ENCODE measurements around the gene P3H1. TPM values are rescaled to one million over a fixed set of nuclear protein-coding genes. Genes with fewer than 3 reads are reported as not detected.
"Not testable (repeated sequence)": the region's sequence is repeated elsewhere in the genome, so short reads cannot be mapped to it uniquely, and the experiment has no call there.

Gene P3H1
- total RNA-seq, 1 donor from 2014 or later: 38.1 TPM

DNA sequence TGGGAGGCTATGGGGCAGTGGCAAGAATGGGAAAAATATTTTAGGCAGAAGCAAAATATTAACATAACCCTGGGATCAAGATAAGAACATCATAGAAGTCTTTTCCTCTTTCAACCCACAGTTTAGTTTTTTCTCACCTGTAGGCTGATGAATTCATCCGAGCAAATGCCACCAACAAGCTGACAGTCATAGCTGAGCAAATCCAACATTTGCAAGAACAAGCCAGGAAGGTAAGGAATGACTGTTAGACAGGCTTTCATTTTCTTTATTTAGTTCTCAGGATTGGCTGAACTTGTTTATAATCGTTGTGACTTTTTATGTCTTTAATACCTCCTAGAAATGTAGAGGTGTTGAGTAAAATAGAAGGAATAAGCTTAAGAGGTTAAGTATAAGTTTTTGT, 6.6 kb upstream of the P3H1 start:
- intact Hi-C loops (cut with micrococcal nuclease): no loop called here

DNA sequence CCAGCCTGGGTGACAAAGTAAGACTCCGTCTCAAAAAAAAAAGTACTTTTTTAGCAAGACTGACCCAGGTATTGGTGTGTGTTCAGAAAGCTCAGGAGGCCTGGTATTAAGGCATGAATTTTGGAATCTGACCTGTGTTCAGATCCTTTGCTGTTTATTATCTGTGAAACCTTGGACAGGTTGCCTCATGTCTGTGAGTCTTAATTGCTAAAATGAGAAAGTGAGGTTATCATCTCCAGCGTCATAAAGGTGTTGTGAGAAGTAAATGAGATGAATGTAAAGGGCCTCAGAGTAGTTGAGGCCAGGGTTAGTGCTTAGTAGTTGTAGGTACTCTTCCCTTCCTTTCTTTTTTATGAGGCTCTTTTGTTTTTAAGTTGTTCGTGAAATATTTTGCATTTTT, 3.0 kb upstream of the P3H1 start:
- intact Hi-C loops (cut with micrococcal nuclease): loop anchor here (5.0 kb wide), 1 partner anchor 152 kb away; no protein-coding TSS in a partner anchor

DNA sequence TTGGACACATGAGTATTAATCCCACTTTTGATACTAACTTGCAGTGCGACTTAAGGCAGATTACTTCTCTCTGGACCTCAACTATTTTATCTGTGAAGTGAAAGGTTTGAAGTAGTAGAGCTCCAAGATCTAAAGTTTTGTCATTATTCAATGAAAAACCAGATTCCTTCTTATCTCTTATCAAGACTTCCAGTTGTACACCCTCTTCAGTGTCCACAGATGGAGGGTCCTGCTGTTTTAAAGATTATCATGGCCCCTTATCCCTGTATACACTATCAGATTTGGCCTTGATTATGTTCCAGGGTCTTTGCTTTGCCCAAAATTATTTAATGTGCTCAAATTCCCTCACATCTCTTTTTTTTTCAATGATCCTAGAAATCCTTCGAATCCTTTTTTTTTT, 1.3 kb upstream of the P3H1 start:
- intact Hi-C loops (cut with micrococcal nuclease): loop anchor here (5.0 kb wide), 1 partner anchor 154 kb away; no protein-coding TSS in a partner anchor

DNA sequence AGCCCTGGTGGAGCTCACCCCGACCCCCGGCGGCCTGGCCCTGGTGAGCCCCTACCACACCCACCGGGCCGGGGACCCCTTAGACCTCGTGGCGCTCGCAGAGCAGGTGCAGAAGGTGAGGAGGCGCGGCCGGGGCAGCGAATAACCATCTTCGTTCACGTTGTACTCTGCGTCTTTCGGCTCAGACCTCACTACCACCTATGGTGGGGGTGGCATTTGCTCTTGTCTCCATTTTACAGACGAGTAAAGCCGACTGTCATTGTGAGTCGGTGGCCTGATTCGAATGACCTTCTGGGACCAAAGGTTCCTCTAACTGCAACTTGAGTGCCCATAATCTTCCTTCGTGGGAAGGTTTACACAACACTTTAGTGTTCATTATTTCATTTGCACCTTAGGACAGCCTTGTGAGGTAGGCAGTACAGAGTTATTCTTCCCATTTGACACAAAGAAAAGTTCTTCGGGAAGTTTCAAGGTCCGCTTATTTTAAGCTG, 727 bp upstream of the P3H1 start:
- intact Hi-C loops (cut with micrococcal nuclease): loop anchor here (1.0 to 5.0 kb wide), 9 partner anchors 49 to 433 kb away; partner anchors contain the start of genes CCDC30, CFAP57, EBNA1BP2 and ERMAP

DNA sequence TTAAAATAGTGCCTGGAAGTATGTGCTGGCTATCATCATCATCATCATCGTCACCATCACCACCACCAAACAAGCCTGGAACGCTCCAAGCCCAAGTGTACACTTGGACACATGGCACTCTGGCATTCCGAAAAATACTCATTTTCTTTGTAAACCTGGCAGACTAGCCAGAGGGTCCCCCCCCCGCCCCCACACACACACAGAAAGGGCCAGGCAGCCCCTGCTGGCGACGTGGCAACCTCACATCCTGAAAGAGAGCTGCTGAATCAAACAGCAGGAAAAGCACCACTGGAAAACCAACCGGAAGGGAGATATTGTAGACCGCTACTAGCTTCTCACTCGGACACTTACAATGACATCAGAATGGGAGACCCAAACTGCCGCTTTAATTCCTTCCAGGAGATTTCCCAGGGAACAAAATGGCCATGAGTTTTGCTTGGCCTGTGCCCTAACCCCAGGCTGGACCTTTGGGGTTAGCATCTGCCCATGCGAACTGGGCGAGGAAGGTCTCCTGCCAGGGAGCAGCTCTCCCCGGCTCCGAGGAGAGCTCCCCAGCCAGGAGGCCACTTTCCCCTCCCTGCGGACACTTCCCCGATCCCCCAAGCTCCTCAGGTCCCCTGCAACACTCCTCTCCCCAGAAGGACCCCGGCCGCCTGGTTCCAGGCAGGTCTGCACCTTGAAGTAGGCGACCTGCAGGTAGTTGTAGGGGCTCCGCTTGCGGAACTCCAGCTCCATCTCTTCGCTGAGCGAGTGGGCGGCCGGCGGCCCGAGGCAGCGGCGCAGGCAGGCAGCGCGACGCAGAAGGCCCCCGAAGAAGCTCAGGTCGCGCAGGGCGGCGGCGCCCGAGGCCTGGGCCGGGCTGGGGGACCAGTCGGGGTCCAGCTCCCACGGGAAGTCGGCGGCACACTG, 742 bp downstream of the P3H1 start:
- intact Hi-C loops (cut with micrococcal nuclease): loop anchor here (2.0 to 5.0 kb wide), 7 partner anchors 51 to 431 kb away; partner anchors contain the start of genes CCDC30, ERMAP, FOXJ3 and PPIH

DNA sequence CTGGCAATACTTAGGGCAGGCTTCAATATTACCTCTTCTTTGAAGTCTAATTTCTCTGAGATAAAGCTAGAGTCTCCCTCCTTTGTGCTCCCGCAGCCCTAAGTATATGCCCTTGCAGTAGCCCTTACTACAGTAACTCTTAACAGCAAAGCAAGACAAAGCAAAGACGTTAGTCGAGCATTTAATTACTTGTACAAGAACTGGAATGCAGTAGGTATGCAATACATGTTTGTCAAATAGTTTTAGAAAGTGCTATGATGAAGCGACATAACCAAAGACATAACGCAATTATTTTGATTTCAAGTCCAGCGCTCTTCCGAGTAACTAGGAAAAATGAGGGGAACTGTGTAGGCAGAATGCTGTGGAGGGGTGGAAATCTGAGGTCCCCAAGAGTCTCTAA, 1.6 kb downstream of the P3H1 start:
- intact Hi-C loops (cut with micrococcal nuclease): loop anchor here (5.0 kb wide), 1 partner anchor 157 kb away; no protein-coding TSS in a partner anchor

DNA sequence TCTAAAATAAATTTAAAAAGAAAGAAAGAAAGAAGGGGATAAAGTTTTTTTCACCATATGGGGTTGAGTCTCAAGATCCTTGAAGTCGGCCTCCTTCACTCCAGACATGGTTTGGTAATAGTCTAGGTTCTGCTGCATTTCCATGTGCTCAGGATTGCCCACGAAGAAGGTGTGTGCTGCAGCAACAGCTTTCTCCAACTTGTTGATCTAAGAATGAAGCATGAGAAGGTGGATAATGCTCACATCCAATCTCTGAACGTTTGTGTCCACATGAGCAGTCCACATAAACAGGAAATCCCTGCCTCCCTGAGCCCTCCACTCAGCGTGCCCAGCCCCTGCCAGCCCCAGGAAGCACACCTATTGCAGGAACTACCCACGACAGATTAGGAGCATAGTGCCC, 4.6 kb downstream of the P3H1 start:
- intact Hi-C loops (cut with micrococcal nuclease): no loop called here

DNA sequence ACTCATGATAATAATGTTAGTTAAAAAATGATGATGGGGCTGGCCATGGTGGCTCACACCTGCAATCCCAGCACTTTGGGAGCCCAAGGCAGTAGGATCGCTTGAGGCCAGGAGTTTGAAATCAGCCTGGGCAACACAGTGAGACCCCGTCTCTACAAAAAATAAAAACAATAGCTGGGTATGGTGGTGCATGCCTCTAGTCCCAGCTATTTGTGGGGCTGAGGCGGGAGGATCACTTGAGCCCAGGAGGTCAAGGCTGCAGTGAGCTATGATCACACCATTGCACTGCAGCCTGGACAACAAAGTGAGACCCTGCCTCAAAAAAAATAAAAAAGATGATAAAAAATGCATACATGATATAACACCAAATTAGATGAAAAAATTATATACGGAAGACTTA, 5.3 kb downstream of the P3H1 start:
- intact Hi-C loops (cut with micrococcal nuclease): no loop called here

DNA sequence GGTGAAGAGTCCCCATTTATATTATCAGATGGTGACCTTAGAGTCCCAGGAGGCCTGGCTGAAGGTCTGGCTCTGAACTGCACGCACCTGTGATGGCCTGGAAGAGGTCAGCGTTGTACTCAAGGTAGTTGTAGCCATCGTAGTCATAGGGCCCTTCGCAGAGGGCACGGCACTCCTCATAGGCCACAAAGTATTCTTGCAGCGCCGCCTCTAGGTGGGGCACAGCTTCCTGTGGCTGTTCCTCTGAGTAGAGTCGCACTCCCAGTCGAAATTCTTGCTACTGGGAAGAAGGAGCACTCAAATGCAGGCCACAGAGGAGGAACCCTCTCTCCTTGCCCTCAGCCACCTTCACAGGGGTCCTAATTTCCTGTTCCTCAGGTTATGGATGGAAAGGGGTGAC, 7.7 kb downstream of the P3H1 start:
- intact Hi-C loops (cut with micrococcal nuclease): no loop called here

DNA sequence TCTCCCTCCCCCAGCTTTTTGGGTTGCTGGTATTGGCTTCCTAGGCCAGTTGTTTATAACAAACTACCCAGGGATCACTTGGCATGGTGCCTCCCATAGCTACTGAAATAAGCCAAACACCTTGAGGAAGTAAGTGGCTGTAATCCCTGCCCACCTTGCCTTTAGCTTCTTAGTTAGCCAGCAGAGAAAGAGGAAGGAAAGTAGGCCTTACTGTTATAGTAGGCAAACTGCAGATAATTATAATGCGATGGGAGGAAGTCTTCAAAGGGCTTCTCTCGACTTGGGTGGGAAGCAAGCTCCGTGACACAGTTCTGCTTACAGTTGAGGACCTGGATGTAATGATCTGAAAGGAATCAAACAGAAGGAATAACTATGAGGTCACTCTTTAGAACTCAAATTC, 8.2 kb downstream of the P3H1 start:
- intact Hi-C loops (cut with micrococcal nuclease): no loop called here

DNA sequence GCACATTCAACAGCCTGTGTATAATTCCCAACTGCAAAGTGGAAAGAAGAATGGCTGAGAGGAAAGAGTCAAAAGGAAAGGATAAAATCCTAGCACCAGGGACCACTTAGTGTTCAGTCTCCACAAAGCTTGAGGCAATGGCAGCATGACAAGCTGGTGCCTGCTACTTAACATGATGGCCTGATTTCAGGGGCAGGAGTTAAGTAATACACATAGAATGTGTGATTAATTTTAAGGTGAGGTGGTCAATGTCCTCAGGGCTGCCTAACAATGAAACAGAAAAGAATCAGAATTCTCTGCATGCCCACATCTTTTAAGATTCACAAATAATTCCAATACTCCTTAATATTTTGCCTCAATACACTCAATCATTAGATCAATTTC, 8.9 kb downstream of the P3H1 start:
- intact Hi-C loops (cut with micrococcal nuclease): no loop called here

DNA sequence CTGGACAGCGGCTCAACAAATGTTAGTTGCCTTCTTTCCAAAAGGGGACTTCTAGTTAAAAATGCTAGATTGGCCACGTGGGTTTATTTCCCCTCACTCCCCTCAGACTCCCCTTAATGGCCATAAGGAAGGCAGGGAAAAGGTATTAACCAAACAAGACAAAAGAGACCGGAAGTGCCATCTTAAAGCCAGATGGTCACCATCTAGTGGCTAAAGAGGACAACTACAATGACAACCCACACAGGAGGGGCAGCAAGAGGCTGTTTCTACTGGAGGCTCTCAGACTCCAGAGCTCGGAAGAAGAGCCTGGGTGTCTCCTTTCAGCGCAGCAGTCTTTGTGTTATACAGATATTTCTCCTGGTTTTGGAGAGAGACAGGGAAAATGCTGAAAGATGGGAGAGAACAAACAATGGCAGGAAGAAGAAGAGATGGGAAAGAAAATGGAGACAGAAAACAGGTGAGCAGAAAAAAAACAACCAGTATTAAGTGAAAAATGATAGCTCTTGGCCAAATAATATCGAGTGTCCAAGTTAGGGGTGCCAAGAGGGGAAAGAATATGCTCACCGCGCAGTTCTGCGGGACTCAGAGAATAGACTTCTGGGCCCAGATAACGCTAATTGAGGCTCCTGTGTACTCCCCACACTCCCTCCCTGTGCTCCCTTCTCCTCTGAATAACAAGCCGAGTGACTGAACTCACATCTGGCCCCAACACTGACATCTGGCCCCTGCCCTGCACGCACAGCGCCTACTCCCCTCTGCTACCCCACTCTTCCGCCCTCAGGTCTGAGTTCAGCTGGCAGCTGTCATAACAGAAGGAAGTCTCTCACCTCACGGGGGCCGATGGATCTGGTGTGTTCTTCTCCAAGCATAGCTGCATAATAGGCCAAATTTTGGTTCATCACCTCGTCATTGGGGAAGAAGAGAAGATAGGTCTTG, 9.6 kb downstream of the P3H1 start:
- intact Hi-C loops (cut with micrococcal nuclease): no loop called here

DNA sequence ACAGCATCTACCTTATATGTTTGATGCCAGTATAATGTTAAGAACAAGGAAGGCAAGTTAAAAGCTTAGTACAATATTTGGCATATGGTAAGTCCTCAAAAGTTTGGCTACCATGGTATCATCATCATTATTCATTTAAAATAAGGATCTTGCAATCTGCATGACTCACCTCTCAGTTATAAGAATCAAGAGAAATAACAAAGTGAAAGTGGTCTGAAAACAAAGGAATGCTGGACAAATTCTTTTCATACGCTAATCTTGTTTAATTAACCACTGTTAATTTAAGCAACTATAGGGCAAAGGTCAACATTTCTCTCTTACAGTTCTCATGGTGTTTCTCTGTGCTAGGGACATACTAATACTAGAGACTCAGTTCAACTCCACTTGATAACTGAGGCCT, 13.8 kb downstream of the P3H1 start:
- intact Hi-C loops (cut with micrococcal nuclease): no loop called here

DNA sequence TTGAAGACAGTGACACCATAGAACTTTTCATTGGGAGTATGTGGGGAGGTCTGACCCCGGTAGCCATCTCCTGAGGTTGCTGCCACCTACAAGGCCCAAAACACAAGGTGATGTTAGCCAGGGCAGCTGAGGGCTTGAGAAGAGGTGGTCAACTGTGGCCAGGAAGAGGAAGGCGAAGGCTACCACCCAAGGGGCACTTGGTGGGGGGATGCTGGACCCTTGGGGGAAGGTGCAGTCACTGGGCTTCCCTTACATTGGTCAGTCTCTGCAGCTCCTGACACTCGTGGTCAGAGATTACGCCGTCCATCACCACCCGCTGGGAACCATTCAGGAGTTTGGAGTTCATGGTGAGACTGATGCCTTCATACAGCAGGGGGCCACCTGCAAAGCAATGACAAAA, 14.5 kb downstream of the P3H1 start:
- intact Hi-C loops (cut with micrococcal nuclease): no loop called here

DNA sequence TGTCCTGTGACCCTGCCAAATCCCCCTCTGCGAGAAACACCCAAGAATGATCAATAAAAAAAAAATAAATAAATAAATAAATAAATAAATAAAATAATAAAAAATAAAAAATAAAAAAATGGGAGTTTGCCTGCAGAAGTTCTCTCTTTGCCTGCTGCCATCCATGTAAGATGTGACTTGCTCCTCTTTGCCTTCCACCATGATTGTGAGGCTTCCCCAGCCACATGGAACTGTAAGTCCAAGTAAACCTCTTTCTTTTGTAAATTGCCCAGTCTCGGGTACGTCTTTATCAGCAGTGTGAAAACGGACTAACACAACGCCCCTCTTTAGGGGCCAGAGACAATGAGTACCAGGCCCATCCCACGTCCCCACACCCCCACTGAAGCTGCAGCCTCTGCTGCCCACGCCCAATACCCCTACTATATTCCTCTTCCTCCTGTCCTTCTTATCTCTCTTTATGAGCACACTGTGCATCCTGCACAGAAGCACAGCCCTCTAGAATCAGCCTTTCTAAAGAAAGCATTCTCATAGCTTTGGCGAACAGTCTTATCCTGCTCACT, 15.2 kb downstream of the P3H1 start:
- intact Hi-C loops (cut with micrococcal nuclease): not testable (repeated sequence)

DNA sequence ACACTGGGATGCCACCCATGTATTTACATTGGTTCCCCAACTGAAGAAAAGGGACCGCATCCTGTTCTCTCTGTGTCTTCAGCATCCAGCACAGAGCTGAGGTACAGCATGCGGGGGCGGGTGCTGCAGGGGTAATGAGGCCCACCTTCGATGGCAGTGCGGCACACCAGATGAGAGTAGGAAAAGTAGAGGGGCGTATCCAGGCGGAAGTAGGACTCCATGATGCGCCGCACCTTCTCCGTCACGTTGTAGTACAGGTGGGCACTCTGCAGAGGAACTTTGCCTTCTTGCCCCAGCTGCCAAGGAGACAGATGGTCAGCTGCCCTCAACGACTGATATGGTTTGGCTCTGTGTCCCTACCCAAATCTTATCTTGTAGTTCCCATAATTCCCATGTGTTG, 16.8 kb downstream of the P3H1 start:
- intact Hi-C loops (cut with micrococcal nuclease): no loop called here

DNA sequence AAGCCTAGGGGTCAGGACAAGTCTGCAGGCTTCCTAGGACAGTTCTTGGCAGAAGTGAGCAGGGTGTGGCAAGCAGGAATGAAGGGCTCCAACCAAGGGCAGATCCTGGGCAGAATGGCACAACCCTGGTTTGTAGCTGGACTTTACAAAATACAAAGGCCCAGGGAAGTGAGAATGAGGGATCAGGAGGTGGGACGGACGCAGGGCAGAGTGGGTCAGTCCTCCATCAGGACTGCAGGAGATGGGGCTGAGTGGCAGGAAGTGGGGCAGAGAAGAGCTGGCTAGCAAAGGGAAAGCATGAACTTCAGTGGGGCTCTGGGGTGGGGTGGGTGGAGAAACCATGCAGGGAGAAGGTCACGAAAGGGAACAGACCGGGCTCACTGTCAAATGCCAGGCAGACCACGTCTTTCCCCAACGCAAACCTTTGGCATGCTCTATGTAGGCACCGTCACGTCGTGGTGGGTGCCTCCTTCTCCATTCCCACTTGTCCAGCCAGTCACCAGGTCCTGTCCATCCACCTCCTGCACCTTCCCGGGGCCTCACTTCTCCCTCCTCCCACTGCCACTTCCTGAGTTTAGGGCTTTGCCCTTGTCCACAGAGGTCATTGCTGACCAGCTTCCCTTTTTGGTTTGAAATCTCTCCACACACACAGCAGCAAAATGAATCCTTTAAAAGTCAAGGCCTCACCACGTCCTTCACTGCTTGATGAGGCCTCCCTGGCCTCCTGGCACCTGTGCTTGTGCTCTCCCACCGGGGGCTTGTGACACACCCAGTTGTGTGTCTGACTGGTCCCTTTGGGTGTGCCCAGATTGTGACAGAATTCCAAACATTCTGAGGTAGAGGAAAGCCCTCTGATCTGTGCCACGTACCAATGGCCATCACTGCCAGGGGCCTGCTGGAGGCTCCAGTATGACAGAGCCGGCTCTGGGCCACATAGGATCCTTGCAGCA, 18.1 kb downstream of the P3H1 start:
- intact Hi-C loops (cut with micrococcal nuclease): no loop called here

DNA sequence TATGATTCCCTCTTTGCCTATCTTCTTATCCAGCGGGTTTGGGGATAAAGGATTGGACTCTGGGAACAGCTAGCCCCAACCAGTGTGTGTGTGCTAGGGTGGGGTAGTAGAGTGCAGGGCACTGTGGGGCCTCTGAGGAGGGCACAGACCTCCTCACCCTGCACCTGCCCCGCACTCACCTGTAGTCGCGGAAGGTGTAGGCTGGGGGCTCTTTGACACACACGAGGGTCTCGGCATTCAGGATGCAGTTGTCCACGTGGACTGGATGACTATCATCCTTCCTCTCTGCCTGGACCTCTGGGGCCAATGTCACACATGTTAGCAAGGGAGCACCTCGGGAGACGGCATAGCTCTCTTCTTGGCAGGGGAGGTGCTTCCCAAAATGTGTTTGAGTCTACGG, 18.8 kb downstream of the P3H1 start:
- intact Hi-C loops (cut with micrococcal nuclease): no loop called here

DNA sequence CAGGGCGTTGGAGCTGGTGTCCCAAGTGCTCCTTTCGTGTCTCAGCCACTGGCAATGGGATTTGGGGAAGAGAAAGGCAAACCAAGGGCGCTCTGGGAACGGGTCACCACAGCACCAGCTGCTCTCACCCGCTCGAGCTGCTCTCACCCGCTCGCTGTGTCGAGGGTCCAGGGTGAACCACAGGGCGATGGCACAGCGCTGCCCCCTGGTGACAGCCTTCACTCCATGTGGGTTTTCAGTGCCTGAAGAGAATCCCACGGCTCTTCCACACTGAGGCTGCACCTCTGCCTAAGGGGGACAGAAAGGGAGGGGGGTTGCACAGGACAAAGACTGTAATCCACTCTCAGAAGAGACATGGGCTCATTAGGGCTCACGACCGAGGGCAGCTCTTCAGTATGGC, 19.7 kb downstream of the P3H1 start:
- intact Hi-C loops (cut with micrococcal nuclease): loop anchor here (2.0 kb wide), 1 partner anchor 168 kb away; no protein-coding TSS in a partner anchor

All from T-helper 2 cell treated with Interferon-gamma antibody and Interleukin-4, amounts not matched to agents 100 ng/mL and 5 ng/mL, for 36 hours (primary cell).